Endothelial cell of umbilical vein (primary cell): ENCODE data around the gene UBE2L6. TPM values are rescaled to one million over a fixed set of nuclear protein-coding genes. Genes with fewer than 3 reads are reported as not detected.

Experiments used
- BruUV-seq: library from RNA; stranded (reverse); fragments of 400-500 nt; replicated peaks from 2 replicates; lab custom pipeline; 2021; lab: Mats Ljungman, UMichigan
- CTCF ChIA-PET: fragments of 300-600, 350-600 bp; sonication (Branson Sonifier 250); formaldehyde crosslinking; loops from one replicate; lab custom pipeline; 2021; ENCODE audit warnings: antibody characterized with exemption, inconsistent platforms; lab: Charles Lee
- POLR2A ChIA-PET: fragments of 300-600, 350-600 bp; sonication (Branson Sonifier 250); formaldehyde crosslinking; loops from one replicate; lab custom pipeline; 2021; ENCODE audit warnings: antibody characterized with exemption, inconsistent platforms; lab: Charles Lee
- DNase-seq: peaks from one replicate; pipeline ENCODE4 v3.0.0-alpha.2; 2011; ENCODE audit warnings: low read depth, low spot score
- FAIRE-seq: peaks from 2 replicates; lab custom pipeline; 2011; peaks lifted over from hg19 to GRCh38; lab: Jason Lieb, UNC
- H2AFZ ChIP-seq: 2 replicates; pipeline ENCODE4 v1.6.0; 2012; ENCODE audit warnings: low read depth, low read length, control low read depth, inconsistent platforms
- H3K27ac ChIP-seq: 2 replicates; pipeline ENCODE4 v1.5.1; 2011; ENCODE audit warnings: low read depth, mild to moderate bottlenecking, control low read depth, low read length, moderate library complexity; ENCODE audit not compliant: insufficient read depth
- H3K27me3 ChIP-seq, 2 experiments: 2 replicates each; pipeline versions ENCODE4 v1.6.0 to v1.6.1; 2011; ENCODE audit warnings: low read length in 2 of 2, mixed read lengths in 1 of 2; ENCODE audit not compliant: control insufficient read depth in 2 of 2, insufficient read depth in 2 of 2
- H3K36me3 ChIP-seq, 2 experiments: 2 replicates in 1 of 2; 3 replicates in 1 of 2; pipeline ENCODE4 v1.5.1; 2011; ENCODE audit warnings: low read length in 2 of 2, mild to moderate bottlenecking in 1 of 2, moderate library complexity in 1 of 2; ENCODE audit not compliant: control insufficient read depth in 2 of 2, insufficient read depth in 2 of 2; ENCODE audit errors: extremely low read depth in 1 of 2
- H3K4me1 ChIP-seq: 3 replicates; pipeline ENCODE4 v1.5.1; 2011; ENCODE audit warnings: mild to moderate bottlenecking, low read length; ENCODE audit not compliant: control insufficient read depth, insufficient read depth; ENCODE audit errors: extremely low read depth
- H3K4me2 ChIP-seq: 2 replicates; pipeline ENCODE4 v1.6.1; 2011; ENCODE audit warnings: low read length, control low read depth, mixed read lengths; ENCODE audit not compliant: insufficient read depth
- H3K4me3 ChIP-seq, 3 experiments: fragments of 200-600 bp in 1 of 3; sonication (generic), shearing (Covaris generic) in 1 of 3; replicated peaks in 1 of 3; 2 replicates each; pipeline ENCODE4 v1.5.1; 2011 to 2016; ENCODE audit warnings: control low read depth in 3 of 3, low read length in 3 of 3, mild to moderate bottlenecking in 2 of 3, inconsistent platforms in 1 of 3, low read depth in 1 of 3, moderate library complexity in 1 of 3; ENCODE audit not compliant: insufficient read depth in 1 of 3
- H3K79me2 ChIP-seq: 2 replicates; pipeline ENCODE4 v1.6.0; 2012; ENCODE audit warnings: low read length, inconsistent platforms; ENCODE audit not compliant: control insufficient read depth, insufficient read depth
- H3K9ac ChIP-seq: replicated peaks from 2 replicates; pipeline ENCODE3; 2011; ENCODE audit warnings: low read length, control low read depth; ENCODE audit not compliant: insufficient read depth; ENCODE audit errors: extremely low read depth
- H3K9me1 ChIP-seq: replicated peaks from 3 replicates; pipeline ENCODE4 v1.6.0; 2011; ENCODE audit warnings: mild to moderate bottlenecking, low read length; ENCODE audit not compliant: control insufficient read depth, insufficient read depth; ENCODE audit errors: extremely low read depth
- H3K9me3 ChIP-seq: replicated peaks from 2 replicates; pipeline ENCODE4 v1.5.1; 2012; ENCODE audit warnings: low read length, inconsistent platforms; ENCODE audit not compliant: control insufficient read depth, insufficient read depth
- H4K20me1 ChIP-seq: replicated peaks from 2 replicates; pipeline ENCODE3; 2011; ENCODE audit warnings: mild to moderate bottlenecking, low read length; ENCODE audit not compliant: control insufficient read depth, insufficient read depth; ENCODE audit errors: extremely low read depth
- EZH2 ChIP-seq: IDR thresholded peaks from 2 replicates; pipeline ENCODE4 v1.6.1; 2012; ENCODE audit warnings: borderline replicate concordance, low read depth, mild to moderate bottlenecking, moderate library complexity, low read length, inconsistent platforms; ENCODE audit not compliant: severe bottlenecking
- FOS ChIP-seq: IDR thresholded peaks from 2 replicates; pipeline ENCODE4 v1.6.1; 2011; ENCODE audit warnings: mild to moderate bottlenecking, low read length, moderate library complexity, borderline replicate concordance; ENCODE audit not compliant: insufficient read depth
- GATA2 ChIP-seq: IDR thresholded peaks from 2 replicates; pipeline ENCODE4 v1.7.0; 2011; ENCODE audit warnings: low read depth, mild to moderate bottlenecking, moderate library complexity, mixed read lengths, low read length; ENCODE audit not compliant: insufficient read length, insufficient read depth
- JUN ChIP-seq: IDR thresholded peaks from 2 replicates; pipeline ENCODE4 v1.6.1; 2011; ENCODE audit warnings: borderline replicate concordance, low read depth; ENCODE audit not compliant: insufficient read length, insufficient read depth
- MYC ChIP-seq: IDR thresholded peaks from one replicate; pipeline ENCODE4 v1.6.1; 2011; ENCODE audit warnings: mild to moderate bottlenecking, low read depth, low read length
- POLR2A ChIP-seq: IDR thresholded peaks from 2 replicates; pipeline ENCODE4 v1.6.1; 2012; ENCODE audit warnings: low read depth, mild to moderate bottlenecking, control low read depth, low read length
- POLR2AphosphoS5 ChIP-seq: IDR thresholded peaks from 2 replicates; pipeline ENCODE4 v1.6.1; 2012; ENCODE audit warnings: low read depth, mild to moderate bottlenecking, control low read depth, low read length, moderate library complexity; ENCODE audit not compliant: insufficient read depth
- dilution Hi-C: fragments of 300-500 bp; cut with MboI; formaldehyde crosslinking; loops from one replicate; pipeline ENCODE4 v1.15.0; 2019; ENCODE audit warnings: low sequenced_read_pairs; ENCODE audit not compliant: extremely low pct_ligation_motif_present
- intact Hi-C: fragments of 100-400 bp; cut with micrococcal nuclease; formaldehyde crosslinking; loops from one replicate; pipeline ENCODE4 v1.10.0; 2022
- polyA plus RNA-seq, 4 experiments: library from polyadenylated mRNA; depleted of rRNA in 3 of 4; stranded (reverse) in 3 of 4; unstranded in 1 of 4; fragments of >200 nt; gene quantifications; 2 replicates each; pipeline versions ENCODE4 v1.2.1 to v1.2.3, GENCODE V29; 2011 to 2012; ENCODE audit warnings: missing spikeins in 1 of 4
- total RNA-seq: library from RNA; stranded (reverse); gene quantifications from 2 replicates; pipeline ENCODE4 v1.2.3, GENCODE V29; 2021
- TF ChIP-seq, protein P1 (sequence below): IDR thresholded peaks from 2 replicates; pipeline ENCODE4 v1.6.1; 2011; ENCODE audit not compliant: insufficient read depth, insufficient read length
- TF ChIP-seq, protein P2 (sequence below), 2 donors: IDR thresholded peaks; 1 replicate in 1 of 2; 2 replicates in 1 of 2; pipeline ENCODE4 v1.5.1; 2011; ENCODE audit warnings: low read length in 2 of 2, mild to moderate bottlenecking in 2 of 2, moderate library complexity in 2 of 2, control low read depth in 1 of 2, inconsistent platforms in 1 of 2, low read depth in 1 of 2; ENCODE audit not compliant: insufficient read depth in 1 of 2; ENCODE audit errors: extremely low read depth in 1 of 2

UBE2L6 gene
- total and polyA plus RNA-seq, 2 donors (not counting 3 experiments of a cell fraction or from before 2014, with no cell fraction given): 22.3 to 25.2 TPM

DNA sequence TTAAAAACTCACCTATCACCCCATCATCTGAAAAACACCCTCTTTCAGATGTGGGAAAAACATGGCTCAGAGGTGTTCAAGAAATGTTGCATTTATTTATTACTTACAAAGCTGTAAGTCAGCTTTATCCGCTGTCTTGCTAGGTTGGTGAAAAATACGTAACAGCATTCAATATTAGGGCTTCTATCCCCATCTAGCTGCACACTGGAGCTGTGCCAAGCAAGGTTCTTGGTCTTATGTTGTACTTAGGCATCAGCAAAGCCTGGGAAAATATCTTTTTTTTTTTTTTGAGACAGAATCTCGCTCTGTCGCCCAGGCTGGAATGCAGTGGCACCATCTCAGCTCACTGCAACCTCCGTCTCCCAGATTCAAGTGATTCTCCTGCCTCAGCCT is 37.6 kb upstream of the UBE2L6 start:
- Histone ChIP-seq H3K4me3 (no peak overlapping the region), H3K27me3 (peaks cover 0 to 2% of the 10 kb centered on the region in 2 experiments), H3K4me1 (no peaks in the 10 kb centered on the region), H2AFZ (no peak overlapping the region), H3K27ac (no peak overlapping the region), H3K4me2 (no peak overlapping the region), H3K79me2 (no peaks in the 10 kb centered on the region), H3K36me3 (no peaks in the 10 kb centered on the region), H3K9me1 (no peaks in the 10 kb centered on the region), H3K9me3 (no peaks in the 10 kb centered on the region), H4K20me1 (no peaks in the 10 kb centered on the region), H3K9ac (no peak overlapping the region)
- dilution Hi-C loops (no loop called here), intact Hi-C loops (no loop called here)
- POLR2A ChIA-PET: no interaction called here
- FAIRE-seq (no peak), DNase-seq (no peak)
- no TSS peak for BruUV-seq
- CTCF ChIA-PET: interaction anchor here (1.3 to 1.7 kb wide), 2 partner anchors 16 to 147 kb away, joined by 3 to 4 read pairs; no protein-coding TSS in a partner anchor
- TF ChIP-seq GATA2 (no peak), JUN (no peak), FOS (no peak), MYC (no peak), POLR2AphosphoS5 (no peak), POLR2A (no peak), EZH2 (no peak)
- TF ChIP-seq, protein P1, sequence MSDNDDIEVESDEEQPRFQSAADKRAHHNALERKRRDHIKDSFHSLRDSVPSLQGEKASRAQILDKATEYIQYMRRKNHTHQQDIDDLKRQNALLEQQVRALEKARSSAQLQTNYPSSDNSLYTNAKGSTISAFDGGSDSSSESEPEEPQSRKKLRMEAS: no peak
- TF ChIP-seq, protein P2, sequence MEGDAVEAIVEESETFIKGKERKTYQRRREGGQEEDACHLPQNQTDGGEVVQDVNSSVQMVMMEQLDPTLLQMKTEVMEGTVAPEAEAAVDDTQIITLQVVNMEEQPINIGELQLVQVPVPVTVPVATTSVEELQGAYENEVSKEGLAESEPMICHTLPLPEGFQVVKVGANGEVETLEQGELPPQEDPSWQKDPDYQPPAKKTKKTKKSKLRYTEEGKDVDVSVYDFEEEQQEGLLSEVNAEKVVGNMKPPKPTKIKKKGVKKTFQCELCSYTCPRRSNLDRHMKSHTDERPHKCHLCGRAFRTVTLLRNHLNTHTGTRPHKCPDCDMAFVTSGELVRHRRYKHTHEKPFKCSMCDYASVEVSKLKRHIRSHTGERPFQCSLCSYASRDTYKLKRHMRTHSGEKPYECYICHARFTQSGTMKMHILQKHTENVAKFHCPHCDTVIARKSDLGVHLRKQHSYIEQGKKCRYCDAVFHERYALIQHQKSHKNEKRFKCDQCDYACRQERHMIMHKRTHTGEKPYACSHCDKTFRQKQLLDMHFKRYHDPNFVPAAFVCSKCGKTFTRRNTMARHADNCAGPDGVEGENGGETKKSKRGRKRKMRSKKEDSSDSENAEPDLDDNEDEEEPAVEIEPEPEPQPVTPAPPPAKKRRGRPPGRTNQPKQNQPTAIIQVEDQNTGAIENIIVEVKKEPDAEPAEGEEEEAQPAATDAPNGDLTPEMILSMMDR (IDR thresholded peaks at IDR 0.05; ENCODE audit: extremely low read depth in 1 of 2, insufficient read depth in 1 of 2, low read depth in 1 of 2, low read length in 2 of 2): no peak
